ENCODE results near the gene ACAD11.
"Not testable (repeated sequence)": the region's sequence is repeated elsewhere in the genome, so short reads cannot be mapped to it uniquely, and the experiment has no call there.

The ACAD11 gene

GRCh38 chr3:132605374-132605792 lies 54.2 kb downstream of the ACAD11 start:
- DNase-seq (ENCODE audit: low spot score) = no peak

GRCh38 chr3:132600614-132601013 lies 59.0 kb downstream of the ACAD11 start:
- not testable (repeated sequence) for DNase-seq (ENCODE audit: low spot score)

- DNase-seq (ENCODE audit: low spot score) = no peak
Measured at GRCh38 chr3:132598181-132598580, 61.4 kb downstream of the ACAD11 start.

GRCh38 chr3:132597660-132598059 lies 61.9 kb downstream of the ACAD11 start:
- no peak for DNase-seq (ENCODE audit: low spot score)

GRCh38 chr3:132596816-132597433 lies 62.7 kb downstream of the ACAD11 start, which contains the start of gene ACKR4:
Gene ACKR4, plus strand, starts transcription at chr3:132597270. Its CDS starts 3,128 bp downstream, at chr3:132600398.
- no peak for DNase-seq (ENCODE audit: low spot score)

- DNase-seq (ENCODE audit: low spot score) = no peak
Measured at GRCh38 chr3:132596326-132596725, 63.3 kb downstream of the ACAD11 start.

- DNase-seq (ENCODE audit: low spot score) = peak; percentile 56
Measured at GRCh38 chr3:132595014-132595413, 64.6 kb downstream of the ACAD11 start.

- no peak for DNase-seq (ENCODE audit: low spot score)
Measured at GRCh38 chr3:132594498-132594897, 65.1 kb downstream of the ACAD11 start.

GRCh38 chr3:132593947-132594323 lies 65.7 kb downstream of the ACAD11 start:
- peak; percentile 72 for DNase-seq (ENCODE audit: low spot score)

GRCh38 chr3:132593241-132593946 lies 66.2 kb downstream of the ACAD11 start:
- DNase-seq (ENCODE audit: low spot score) = no peak

- DNase-seq (ENCODE audit: low spot score) = no peak
Measured at GRCh38 chr3:132592216-132592615, 67.4 kb downstream of the ACAD11 start.

GRCh38 chr3:132587401-132587800 lies 72.2 kb downstream of the ACAD11 start:
- DNase-seq (ENCODE audit: low spot score) = no peak

GRCh38 chr3:132573797-132574211 lies 85.8 kb downstream of the ACAD11 start:
- DNase-seq (ENCODE audit: low spot score) = peak; percentile 48

GRCh38 chr3:132570016-132570415 lies 89.6 kb downstream of the ACAD11 start:
- no peak for DNase-seq (ENCODE audit: low spot score)

- DNase-seq (ENCODE audit: low spot score) = no peak
Measured at GRCh38 chr3:132569580-132569979, 90.0 kb downstream of the ACAD11 start.

GRCh38 chr3:132569153-132569552 lies 90.5 kb downstream of the ACAD11 start:
- DNase-seq (ENCODE audit: low spot score) = peak; percentile 11

- DNase-seq (ENCODE audit: low spot score) = no peak
Measured at GRCh38 chr3:132568422-132568821, 91.2 kb downstream of the ACAD11 start.

GRCh38 chr3:132564070-132564465 lies 95.5 kb downstream of the ACAD11 start:
- no peak for DNase-seq (ENCODE audit: low spot score)

GRCh38 chr3:132563420-132564069 lies 96.1 kb downstream of the ACAD11 start:
- no peak for DNase-seq (ENCODE audit: low spot score)

GRCh38 chr3:132561003-132561402 lies 98.6 kb downstream of the ACAD11 start:
- no peak for DNase-seq (ENCODE audit: low spot score)

- DNase-seq (ENCODE audit: low spot score) = peak; percentile 19
Measured at GRCh38 chr3:132556508-132557159, 103.0 kb downstream of the ACAD11 start.

GRCh38 chr3:132556036-132556386 lies 103.6 kb downstream of the ACAD11 start:
- DNase-seq (ENCODE audit: low spot score) = not testable (repeated sequence)
